ENCODE measurements around the gene ZNF627. TPM values are rescaled to one million over a fixed set of nuclear protein-coding genes. Genes with fewer than 3 reads are reported as not detected.
"Not testable (repeated sequence)": the region's sequence is repeated elsewhere in the genome, so short reads cannot be mapped to it uniquely, and the experiment has no call there.

Gene ZNF627
- total RNA-seq, 1 experiment from 2014 or later, result 34.4 TPM

DNA sequence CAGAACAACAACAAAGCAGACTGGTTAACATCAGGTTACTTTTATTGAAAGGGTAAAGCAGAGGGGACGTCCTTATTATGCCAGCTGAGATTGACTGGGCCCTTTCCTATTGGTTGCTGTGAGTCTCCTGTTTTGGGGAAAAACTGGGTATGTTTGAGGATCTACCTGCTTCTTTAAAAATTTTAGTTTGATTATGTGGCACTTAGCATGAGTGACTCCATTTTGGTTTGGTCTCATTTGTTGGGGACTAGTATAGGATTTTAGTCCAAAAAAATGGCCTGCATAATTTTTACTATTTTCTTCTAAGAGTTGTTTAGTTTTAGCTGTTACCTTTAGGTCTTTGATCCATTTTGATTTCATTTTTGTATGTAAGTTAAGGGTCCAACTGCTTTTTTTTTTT, 14.4 kb downstream of the ZNF627 start:
- in situ Hi-C loops (cut with HindIII; ENCODE audit: low pct_unique_long_range_greater_than_20kb, low sequenced_read_pairs), result no loop called here
- no peak for DNase-seq (ENCODE audit: low read depth)

DNA sequence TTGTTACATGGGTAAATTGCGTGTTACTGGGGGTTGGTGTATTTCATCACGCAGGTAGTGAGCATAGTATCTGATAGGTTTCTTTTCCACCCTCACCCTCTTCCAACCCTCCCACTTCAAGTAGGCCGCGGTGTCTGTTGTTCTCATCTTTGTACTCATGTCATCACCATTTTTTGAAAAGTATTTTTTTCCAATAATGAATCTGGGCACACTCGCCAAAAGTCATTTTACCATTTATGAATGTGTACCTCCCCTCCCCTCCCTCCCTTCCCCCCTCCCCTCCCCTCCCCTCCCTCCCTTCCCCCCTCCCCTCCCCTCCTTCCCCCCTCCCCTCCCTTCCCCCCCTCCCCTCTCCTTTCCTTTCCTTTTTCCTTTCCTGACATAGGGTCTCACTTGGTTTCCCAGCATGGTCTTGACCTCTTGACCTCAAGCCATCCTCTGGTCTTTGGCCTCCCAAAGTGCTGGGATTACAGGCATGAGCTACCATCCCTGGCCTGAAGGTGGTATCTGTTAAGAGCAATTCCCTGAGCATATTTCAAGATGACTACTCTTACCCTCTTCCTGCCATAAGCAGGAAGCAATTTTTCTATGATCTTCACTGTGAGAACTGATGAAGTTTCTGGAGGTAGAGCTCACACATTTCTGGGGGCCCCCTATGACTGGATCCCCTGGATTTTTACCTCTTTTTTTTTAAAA, 15.7 kb downstream of the ZNF627 start:
- DNase-seq (ENCODE audit: low read depth), result no peak
- in situ Hi-C loops (cut with HindIII; ENCODE audit: low pct_unique_long_range_greater_than_20kb, low sequenced_read_pairs), result no loop called here

DNA sequence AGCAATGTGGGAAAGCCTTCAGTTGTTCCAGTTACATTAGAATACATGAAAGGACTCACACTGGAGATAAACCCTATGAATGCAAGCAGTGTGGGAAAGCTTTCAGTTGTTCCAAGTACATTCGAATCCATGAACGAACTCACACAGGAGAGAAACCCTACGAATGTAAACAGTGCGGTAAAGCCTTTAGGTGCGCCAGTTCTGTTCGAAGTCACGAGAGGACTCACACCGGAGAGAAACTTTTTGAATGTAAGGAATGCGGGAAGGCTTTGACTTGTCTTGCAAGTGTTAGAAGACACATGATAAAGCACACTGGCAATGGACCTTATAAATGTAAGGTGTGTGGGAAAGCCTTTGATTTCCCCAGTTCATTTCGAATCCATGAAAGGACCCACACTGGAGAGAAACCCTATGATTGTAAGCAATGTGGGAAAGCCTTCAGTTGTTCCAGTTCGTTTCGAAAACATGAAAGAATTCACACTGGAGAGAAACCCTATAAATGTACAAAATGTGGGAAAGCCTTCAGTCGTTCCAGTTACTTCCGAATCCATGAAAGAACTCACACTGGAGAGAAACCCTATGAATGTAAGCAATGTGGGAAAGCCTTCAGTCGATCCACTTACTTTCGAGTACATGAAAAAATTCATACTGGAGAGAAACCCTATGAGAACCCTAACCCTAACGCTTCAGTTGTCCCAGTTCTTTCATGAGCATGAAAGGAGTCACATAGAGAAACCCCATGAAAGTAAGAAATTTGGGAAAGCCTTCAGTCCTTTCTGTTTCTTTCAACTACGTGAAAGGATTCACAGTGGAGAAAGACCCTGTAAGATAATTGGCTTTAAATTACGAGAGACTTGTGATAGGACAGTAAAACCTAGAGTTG, 20.1 kb downstream of the ZNF627 start:
- no peak for DNase-seq (ENCODE audit: low read depth)
- in situ Hi-C loops (cut with HindIII; ENCODE audit: low pct_unique_long_range_greater_than_20kb, low sequenced_read_pairs), result no loop called here

DNA sequence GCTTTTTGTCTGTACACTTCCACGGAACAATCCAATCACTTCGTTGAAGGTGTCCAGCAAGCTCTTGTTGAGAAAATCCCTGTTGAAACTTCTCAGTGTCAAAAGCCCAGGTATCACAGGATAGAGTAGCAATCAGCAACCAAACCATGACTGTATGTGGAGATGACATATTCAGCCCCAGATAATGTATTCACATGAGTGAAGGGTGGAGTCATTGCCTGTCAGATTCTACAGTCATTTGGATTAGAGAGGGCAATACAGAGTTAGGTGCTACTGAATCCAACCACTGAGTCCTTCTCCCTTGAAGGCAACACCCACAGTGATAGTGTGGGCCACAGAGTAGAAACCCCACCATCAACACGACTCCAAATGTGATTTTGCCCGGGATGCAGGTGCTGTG, 23.3 kb downstream of the ZNF627 start:
- DNase-seq (ENCODE audit: low read depth), result no peak
- in situ Hi-C loops (cut with HindIII; ENCODE audit: low pct_unique_long_range_greater_than_20kb, low sequenced_read_pairs), result no loop called here

DNA sequence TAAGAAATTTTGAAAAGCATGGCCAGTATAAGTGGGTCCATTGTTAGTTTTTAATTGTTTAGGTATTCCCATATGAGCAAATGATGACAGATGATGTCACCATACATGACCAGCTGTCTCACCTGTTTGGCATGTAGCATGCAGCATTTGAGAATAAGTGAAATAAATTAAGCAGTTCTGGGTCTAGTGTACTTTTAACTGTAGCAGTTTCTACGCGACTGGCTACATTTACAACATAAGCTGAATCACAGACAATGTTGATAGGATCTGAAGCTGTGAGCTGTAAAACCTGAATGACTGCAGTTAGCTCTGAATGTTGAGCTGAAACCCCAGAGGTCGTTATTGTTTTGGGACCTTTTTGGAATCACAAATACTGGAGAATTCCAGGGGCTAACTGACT, 25.1 kb downstream of the ZNF627 start:
- DNase-seq (ENCODE audit: low read depth); in situ Hi-C loops (cut with HindIII; ENCODE audit: low pct_unique_long_range_greater_than_20kb, low sequenced_read_pairs): not testable (repeated sequence)

DNA sequence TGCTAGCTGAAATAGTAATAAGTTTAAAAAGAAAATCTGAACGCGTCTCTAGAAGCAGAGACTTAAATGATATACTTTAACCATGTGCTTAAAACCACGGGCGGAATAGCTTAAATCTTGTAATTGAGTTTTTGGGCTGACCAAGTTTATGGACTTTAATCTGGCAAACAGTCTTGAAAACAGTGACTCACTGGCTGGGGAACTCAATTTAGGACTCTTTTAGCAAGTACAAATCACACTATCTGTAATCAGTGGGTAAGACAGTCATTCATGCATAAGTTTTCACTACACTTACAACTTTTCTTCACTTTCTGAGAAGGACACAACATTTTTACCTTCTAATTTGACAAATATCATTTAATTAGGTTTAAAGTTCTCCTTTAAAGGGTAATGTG, 26.8 kb downstream of the ZNF627 start:
- DNase-seq (ENCODE audit: low read depth), result no peak
- in situ Hi-C loops (cut with HindIII; ENCODE audit: low pct_unique_long_range_greater_than_20kb, low sequenced_read_pairs), result no loop called here

DNA sequence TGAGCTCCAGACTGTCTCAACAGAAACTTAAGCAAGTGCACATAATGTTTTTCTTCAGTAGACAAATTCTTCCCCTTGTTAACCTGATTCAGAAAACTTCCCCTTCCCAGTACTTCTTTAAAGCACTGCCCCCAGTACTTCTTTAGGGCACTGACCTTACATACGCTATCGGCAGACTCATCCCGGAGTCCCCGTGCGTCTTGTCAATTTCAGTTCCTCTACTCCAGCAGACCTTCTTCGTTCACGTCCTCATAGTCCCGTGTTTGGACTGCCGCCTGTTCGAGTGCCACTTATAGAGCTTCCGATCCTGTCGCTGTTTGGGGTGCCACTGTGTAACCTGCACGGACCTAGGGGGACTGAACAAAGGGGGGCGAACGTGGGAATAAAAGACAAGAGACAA, 29.0 kb downstream of the ZNF627 start:
- in situ Hi-C loops (cut with HindIII; ENCODE audit: low pct_unique_long_range_greater_than_20kb, low sequenced_read_pairs), result no loop called here
- DNase-seq (ENCODE audit: low read depth), result no peak

DNA sequence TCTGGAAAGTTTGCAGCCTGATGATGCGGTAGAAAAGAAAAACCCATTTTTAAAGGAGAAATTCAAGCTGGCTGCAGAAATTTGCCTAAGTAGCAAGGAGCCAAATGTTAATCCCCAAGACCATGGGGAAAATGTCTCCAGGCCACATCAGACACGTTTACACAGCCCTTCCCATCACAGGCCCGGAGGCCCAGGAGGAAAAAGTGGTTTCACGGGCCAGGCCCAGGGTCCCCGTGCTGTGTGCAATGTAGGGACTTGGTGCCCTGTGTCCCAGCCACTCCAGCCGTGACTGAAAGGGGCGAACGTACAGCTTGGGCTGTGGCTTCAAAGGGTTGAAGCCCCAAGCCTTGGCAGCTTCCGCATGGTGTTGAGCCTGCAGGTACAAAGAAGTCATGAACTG, 35.9 kb downstream of the ZNF627 start:
- DNase-seq (ENCODE audit: low read depth), result no peak
- in situ Hi-C loops (cut with HindIII; ENCODE audit: low pct_unique_long_range_greater_than_20kb, low sequenced_read_pairs), result no loop called here

DNA sequence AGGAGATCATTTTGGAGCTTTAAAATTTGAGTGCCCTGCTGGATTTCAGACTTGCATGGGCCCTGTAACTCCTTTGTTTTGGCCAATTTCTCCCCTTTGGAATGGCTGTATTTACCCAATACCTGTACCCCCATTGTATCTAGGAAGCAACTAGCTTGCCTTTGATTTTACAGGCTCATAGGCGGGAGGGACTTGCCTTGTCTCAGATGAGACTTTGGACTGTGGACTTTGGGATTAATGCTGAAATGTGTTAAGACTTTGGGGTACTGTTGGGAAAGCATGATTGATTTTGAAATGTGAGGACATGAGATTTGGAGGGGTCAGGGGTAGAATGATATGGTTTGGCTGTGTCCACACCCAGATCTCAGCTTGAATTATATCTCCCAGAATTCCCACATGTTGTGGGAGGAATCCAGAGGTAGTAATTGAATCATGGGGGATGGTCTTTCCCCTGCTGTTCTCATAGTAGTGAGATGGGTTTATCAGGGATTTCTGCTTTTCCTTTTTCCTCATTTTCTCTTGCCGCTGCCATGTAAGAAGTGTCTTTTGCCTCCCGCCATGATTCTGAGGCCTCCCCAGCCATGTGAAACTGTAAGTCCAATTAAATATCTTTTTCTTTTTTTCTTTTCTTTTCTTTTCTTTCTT, 36.9 kb downstream of the ZNF627 start:
- DNase-seq (ENCODE audit: low read depth); in situ Hi-C loops (cut with HindIII; ENCODE audit: low pct_unique_long_range_greater_than_20kb, low sequenced_read_pairs): not testable (repeated sequence)

DNA sequence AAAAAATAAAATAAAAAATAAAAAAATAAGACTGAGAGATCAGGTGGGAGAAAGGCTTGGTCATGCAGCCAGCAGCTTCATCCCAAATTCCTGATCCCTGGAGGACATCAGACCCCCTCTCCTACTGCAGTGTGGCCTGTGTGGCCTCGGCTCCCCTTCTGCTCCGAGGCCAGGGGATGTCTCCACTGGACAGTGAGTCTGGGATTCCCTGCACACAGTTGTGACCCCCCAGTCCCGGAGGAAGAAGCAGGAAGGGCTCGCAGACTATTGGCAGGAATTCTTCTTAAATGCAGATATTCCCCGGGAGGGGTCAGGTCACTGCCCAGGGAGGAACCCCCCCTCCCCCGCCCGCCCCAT, 41.9 kb downstream of the ZNF627 start:
- in situ Hi-C loops (cut with HindIII; ENCODE audit: low pct_unique_long_range_greater_than_20kb, low sequenced_read_pairs), result no loop called here
- DNase-seq (ENCODE audit: low read depth), result no peak

DNA sequence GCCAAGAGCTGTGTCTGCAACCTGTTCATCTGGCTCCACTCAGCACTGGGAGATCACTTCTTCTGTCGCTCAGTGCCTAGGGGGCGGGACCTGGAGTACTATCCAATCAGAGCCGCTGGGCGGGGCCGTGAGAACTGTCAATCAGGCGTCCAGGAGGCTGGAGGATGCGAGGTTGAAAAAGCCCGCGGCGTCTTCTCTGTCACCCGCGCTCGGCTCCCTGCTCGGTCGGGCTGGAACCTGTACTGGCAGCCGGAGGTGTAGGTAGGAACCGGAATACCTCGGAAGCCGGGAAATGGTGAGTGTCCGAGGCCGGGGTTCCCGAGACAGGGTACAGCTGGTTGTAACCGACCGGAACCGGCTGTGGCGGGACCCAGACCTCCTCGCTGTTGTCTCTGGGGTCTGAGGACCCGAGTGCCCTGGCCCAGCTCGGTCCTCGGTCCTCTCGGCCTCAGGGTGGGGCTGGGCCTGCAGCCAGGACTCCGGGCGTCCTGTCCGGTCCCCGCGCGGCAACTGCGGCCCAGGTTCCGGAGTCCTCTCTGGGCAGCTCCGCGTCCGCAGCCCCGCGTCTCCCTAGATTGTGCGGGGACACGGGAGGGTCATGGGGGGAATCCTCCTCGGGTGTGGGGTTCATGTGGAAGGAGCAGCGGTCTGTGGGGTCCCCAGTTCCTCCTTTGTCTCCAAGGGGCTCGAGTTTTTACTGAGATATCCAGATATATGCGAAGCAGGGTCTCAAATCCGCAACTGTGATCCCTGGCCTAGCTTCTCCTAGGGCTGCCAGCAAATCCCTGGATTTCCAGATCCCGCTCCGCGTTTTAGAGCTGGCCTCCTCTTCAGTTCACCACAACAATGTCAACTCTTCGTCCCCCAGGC, 42.6 kb downstream of the ZNF627 start:
- in situ Hi-C loops (cut with HindIII; ENCODE audit: low pct_unique_long_range_greater_than_20kb, low sequenced_read_pairs), result no loop called here
- DNase-seq (ENCODE audit: low read depth), result peak; percentile 92

DNA sequence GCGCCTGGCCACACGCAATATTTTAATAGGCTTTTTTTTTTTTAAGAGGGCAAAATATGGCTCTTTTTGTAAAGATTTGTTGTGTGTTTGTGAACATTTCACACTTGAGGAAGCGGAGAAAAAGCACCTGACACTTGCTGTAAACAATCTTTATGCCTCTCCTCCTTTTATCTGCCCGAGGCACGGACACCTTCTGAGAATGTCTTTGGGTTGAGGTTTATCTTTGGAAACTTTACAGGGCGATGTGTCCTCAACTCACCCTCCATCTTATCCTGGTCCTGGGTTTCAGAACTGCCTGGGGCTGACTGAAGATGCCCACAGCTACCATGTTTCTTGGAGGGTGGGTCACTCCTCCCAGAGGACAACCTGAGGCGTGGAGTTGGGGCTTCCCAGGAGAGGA, 44.0 kb downstream of the ZNF627 start:
- no peak for DNase-seq (ENCODE audit: low read depth)
- in situ Hi-C loops (cut with HindIII; ENCODE audit: low pct_unique_long_range_greater_than_20kb, low sequenced_read_pairs), result no loop called here

DNA sequence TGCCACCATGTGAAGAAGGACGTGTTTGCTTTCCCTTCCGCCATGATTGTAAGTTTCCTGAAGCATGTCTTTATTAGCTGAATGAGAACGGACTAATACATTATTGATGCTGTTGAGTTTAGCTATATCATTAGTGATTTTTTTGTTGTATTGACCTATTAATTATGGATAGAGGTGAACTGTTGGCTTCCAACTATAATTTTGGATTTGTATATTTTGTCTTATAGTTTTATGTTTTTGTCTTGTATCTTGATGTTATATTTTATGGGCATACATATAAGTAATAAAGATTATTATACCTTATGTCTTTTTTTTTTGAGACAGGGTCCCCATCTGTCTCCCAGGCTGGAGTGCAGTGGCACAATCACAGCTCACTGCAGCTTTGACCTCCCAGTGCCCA, 45.6 kb downstream of the ZNF627 start:
- DNase-seq (ENCODE audit: low read depth), result no peak
- in situ Hi-C loops (cut with HindIII; ENCODE audit: low pct_unique_long_range_greater_than_20kb, low sequenced_read_pairs), result no loop called here

DNA sequence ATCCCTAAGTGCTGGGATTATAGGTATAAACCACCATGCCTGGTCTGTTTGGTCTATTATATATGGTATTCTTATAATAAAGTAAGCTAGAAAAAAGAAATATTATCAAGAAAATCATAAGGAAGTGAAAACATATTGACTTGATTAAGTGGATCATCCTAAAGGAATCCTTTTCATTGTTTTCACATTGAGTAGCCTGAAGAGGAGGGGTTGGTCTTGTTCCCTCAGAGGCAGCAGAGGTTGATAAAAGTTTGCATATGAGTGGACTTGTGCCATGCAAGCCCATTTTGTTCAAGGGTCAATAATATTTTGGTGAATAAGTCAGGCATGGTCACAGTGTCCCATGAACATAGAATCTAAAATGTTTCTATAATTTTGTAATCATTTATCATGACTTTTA, 52.7 kb downstream of the ZNF627 start:
- DNase-seq (ENCODE audit: low read depth), result no peak
- in situ Hi-C loops (cut with HindIII; ENCODE audit: low pct_unique_long_range_greater_than_20kb, low sequenced_read_pairs), result no loop called here

DNA sequence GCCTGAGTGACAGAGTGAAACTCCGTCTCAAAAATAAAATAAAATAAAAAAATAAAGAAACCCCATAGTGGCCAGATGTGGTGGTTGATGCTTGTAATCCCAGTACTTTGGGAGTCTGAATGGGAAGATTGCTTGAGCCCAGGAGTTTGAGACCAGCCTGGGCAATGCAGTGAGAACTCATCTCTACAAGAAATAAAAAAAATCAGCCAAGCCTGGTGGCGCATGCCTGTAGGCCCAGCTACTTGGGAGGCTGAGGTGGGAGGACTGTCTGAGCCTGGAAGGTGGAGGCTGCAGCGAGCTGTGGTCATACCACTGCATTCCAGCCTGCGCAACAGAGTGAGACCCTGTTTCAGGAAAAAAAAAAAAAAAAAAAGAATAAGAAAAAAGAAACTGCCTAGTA, 53.8 kb downstream of the ZNF627 start:
- no peak for DNase-seq (ENCODE audit: low read depth)
- in situ Hi-C loops (cut with HindIII; ENCODE audit: low pct_unique_long_range_greater_than_20kb, low sequenced_read_pairs), result no loop called here

DNA sequence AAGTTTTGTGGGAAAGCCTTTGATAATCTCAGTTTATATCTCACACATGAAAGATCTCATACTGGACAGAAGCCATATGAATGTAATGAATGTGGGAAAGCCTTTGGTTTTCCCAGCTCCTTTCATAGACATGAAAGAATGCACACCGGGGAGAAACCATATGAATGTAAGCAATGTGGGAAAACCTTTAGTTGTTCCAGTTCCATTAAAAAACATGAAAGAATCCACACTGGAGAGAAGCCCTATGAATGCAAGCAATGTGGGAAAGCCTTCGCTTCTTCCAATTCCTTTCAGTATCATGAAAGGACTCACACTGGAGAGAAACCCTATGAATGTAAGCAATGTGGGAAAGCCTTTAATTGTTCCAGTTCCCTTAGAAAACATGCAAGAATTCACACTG, 54.8 kb downstream of the ZNF627 start:
- in situ Hi-C loops (cut with HindIII; ENCODE audit: low pct_unique_long_range_greater_than_20kb, low sequenced_read_pairs), result no loop called here

DNA sequence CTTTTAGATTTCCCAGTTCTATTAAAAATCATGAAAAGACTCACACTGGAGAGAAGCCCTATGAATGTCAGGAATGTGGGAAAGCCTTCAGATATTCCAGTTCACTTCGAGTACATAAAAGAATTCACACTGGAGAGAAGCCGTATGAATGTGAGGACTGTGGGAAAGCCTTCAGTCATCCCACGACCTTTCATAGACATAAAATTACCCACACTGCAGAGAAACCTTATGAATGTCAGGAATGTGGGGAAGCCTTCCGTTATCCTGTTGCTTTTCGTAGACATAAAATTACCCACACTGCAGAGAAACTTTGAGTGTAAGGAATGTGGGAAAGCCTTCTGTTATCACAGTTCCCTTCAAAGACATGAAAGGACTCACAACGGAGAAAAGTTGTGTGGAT, 55.2 kb downstream of the ZNF627 start:
- in situ Hi-C loops (cut with HindIII; ENCODE audit: low pct_unique_long_range_greater_than_20kb, low sequenced_read_pairs), result no loop called here
- DNase-seq (ENCODE audit: low read depth), result no peak

More for the DNA sequence above, 54.8 kb downstream of the ZNF627 start:
- DNase-seq (ENCODE audit: low read depth), result no peak

DNA sequence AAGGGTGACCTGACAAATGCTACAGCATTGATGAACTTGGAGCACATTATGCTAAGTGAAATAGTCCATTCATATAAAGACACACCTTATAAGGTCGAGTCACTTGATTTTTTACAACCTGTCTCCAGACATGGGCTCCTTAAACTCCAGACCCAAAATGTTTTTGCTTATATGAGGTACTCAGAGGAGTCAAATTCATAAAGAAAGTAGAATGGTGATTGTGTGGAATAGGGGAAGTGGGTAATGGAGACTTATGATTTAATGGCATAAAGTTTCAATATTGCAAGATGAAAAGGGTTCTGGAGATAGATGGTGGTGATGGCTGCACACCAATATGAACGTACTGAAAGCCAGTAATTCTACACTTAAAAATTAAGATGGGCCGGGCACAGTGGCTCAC, 59.3 kb downstream of the ZNF627 start:
- no peak for DNase-seq (ENCODE audit: low read depth)
- in situ Hi-C loops (cut with HindIII; ENCODE audit: low pct_unique_long_range_greater_than_20kb, low sequenced_read_pairs), result no loop called here

Measured in Caki2 (cell line).